Choroid plexus epithelial cell (primary cell): ENCODE results near the gene SELENOI.
"Not testable (repeated sequence)": the region's sequence is repeated elsewhere in the genome, so short reads cannot be mapped to it uniquely, and the experiment has no call there.

Experiments
- DNase-seq: peaks from one replicate; pipeline ENCODE4 v3.0.0-alpha.2; 2010; ENCODE audit warnings: low read depth
- H3K4me3 ChIP-seq: 2 replicates; pipeline ENCODE4 v1.5.1; 2011; ENCODE audit warnings: low read depth, mild to moderate bottlenecking, control low read depth, low read length, moderate library complexity
- CTCF ChIP-seq: conservative IDR thresholded peaks from 2 replicates; pipeline ENCODE4 v1.5.1; 2011; ENCODE audit warnings: low read depth, mild to moderate bottlenecking, control low read depth, inconsistent platforms, low read length, moderate library complexity

The SELENOI gene

GRCh38 chr2:26302846-26303245 lies 43.1 kb upstream of the SELENOI start:
- TF ChIP-seq CTCF = no peak
- H3K4me3 ChIP-seq = no peak overlapping the region
- no peak for DNase-seq

- DNase-seq, H3K4me3 ChIP-seq: not testable (repeated sequence)
These were observed 40.8 kb upstream of the SELENOI start for GRCh38 chr2:26305094-26305493.

- no peak for DNase-seq
- H3K4me3 ChIP-seq = no peak overlapping the region
- no peak for TF ChIP-seq CTCF
These were observed 40.4 kb upstream of the SELENOI start for GRCh38 chr2:26305540-26305939.

- no peak for DNase-seq
- no peak for TF ChIP-seq CTCF
- H3K4me3 ChIP-seq = no peak overlapping the region
These were observed 36.0 kb upstream of the SELENOI start for GRCh38 chr2:26309921-26310320.

GRCh38 chr2:26312471-26312870 lies 33.5 kb upstream of the SELENOI start:
- H3K4me3 ChIP-seq = no peak overlapping the region
- TF ChIP-seq CTCF = no peak
- DNase-seq = no peak

GRCh38 chr2:26313446-26313845 lies 32.5 kb upstream of the SELENOI start:
- TF ChIP-seq CTCF = no peak
- DNase-seq = no peak
- no peak overlapping the region for H3K4me3 ChIP-seq

- no peak overlapping the region for H3K4me3 ChIP-seq
- TF ChIP-seq CTCF = no peak
- no peak for DNase-seq
These were observed 31.7 kb upstream of the SELENOI start for GRCh38 chr2:26314243-26314642.

GRCh38 chr2:26316041-26316440 lies 29.9 kb upstream of the SELENOI start:
- TF ChIP-seq CTCF = peak; percentile 32
- H3K4me3 ChIP-seq = no peak overlapping the region
- DNase-seq = peak; percentile 18
